Activated T-cell treated with anti-CD3 and anti-CD28 coated beads, Interleukin-2, amount 50 U/mL, for 72 hours (primary cell): ENCODE data around the gene JAKMIP3. TPM values are rescaled to one million over a fixed set of nuclear protein-coding genes. Genes with fewer than 3 reads are reported as not detected.

ENCODE experiments used
- ATAC-seq, 2 donors: fragments of 150-1000 bp; cut with Tn5 transposase; replicated peaks in 1 of 2; 2 replicates each; pipeline ENCODE4 v1.10.0; 2021; ENCODE audit warnings: moderate library complexity in 2 of 2, mild to moderate bottlenecking in 1 of 2
- DNase-seq, 2 donors: peaks; one replicate each; pipeline ENCODE4 v3.0.0; 2021 to 2022; ENCODE audit warnings: mixed read lengths in 1 of 2
- H3K27ac Mint-ChIP-seq: one replicate; pipeline ENCODE4 v1.8.0; 2022; ENCODE audit warnings: mild to moderate bottlenecking, moderate library complexity, mixed read lengths
- H3K27me3 Mint-ChIP-seq: one replicate; pipeline ENCODE4 v1.8.0; 2022; ENCODE audit warnings: low read depth, mixed read lengths
- H3K36me3 Mint-ChIP-seq, 2 donors: one replicate each; pipeline ENCODE4 v1.8.0; 2022; ENCODE audit warnings: mixed read lengths in 2 of 2, mild to moderate bottlenecking in 1 of 2; ENCODE audit not compliant: insufficient read depth in 2 of 2
- H3K4me1 Mint-ChIP-seq: one replicate; pipeline ENCODE4 v1.8.0; 2022; ENCODE audit warnings: low read depth, mixed read lengths
- H3K4me3 Mint-ChIP-seq, 2 donors: one replicate each; pipeline ENCODE4 v1.8.0; 2022; ENCODE audit warnings: mild to moderate bottlenecking in 2 of 2, mixed read lengths in 2 of 2, moderate library complexity in 2 of 2
- H3K9me3 Mint-ChIP-seq, 2 donors: one replicate each; pipeline ENCODE4 v1.8.0; 2022; ENCODE audit warnings: mixed read lengths in 2 of 2
- total RNA-seq, 2 donors: library from RNA; stranded (reverse); gene quantifications; one replicate each; pipeline ENCODE4 v1.2.3, GENCODE V29; 2022

The JAKMIP3 gene
- total RNA-seq, 2 donors from 2014 or later = 2.7 to 6.6 TPM

DNA sequence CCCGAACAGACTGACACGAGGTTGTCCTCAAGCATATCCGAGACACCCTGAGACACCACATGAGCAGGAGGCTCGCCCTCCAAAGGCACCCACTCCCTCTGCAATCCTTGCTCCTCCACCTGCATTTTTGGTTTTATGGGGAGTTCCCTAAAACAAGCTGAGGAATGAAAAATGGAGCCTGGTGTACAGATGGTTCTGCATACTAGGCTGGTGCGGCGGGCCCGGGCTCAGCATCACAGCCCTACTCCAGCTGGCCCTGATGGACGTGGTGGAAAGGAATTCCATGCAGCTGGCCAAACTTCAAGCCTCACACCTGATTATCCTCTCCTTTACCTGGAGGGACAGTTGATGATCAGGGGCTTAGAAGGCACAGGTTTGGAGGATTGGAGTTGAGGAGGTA is 30.3 kb upstream of the JAKMIP3 start:
- Mint-ChIP-seq H3K4me1 (peaks cover 6% of the 10 kb centered on the region), H3K27ac (no peak overlapping the region), H3K27me3 (peaks cover 51% of the 10 kb centered on the region), H3K4me3 (peak overlapping the region in 1 of 2 donors; percentile 29), H3K36me3 (no peaks in the 10 kb centered on the region), H3K9me3 (no peaks in the 10 kb centered on the region)
- DNase-seq (no peak), ATAC-seq (no peak)

DNA sequence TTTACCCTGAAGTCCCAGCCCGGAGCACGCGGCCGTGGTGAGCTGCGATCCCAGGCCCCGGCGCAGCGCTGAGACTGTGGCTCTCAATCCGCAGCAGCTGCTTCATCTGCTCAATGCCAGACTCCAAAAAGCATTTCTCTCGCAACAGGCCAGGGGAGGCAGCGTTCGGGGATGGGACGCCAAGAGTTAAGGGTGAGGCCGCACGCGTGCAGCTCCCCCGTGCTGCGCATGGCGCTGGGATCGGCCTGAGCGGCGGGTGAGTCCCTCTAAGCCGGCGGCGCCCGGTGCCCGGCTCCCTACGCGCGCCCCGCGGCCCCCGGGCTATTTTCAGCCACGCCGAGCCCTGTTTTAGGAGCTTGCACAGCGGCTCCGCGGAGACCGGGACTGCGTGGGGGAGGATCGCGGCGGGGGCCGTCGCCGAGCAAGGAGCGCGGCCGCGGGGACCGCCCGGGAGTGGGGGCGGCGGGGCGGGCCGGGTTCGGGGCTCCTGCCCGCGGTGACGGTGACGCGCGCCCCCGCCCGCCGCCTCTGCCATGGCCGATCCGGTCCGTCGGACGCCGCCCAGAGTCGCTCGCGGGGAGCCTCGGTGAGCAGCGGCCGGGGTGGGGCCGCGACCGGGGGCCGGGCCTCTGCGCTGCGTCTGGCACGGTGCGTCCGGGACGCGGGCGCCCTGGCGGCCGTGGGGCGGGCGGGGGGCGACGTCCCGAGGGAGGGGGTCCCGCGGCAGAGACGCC is 29.4 kb upstream of the JAKMIP3 start:
- no peaks in the 10 kb centered on the region for H3K9me3 Mint-ChIP-seq
- H3K4me3 Mint-ChIP-seq = peak overlapping the region; percentile 34 to 47
- peaks cover 44% of the 10 kb centered on the region for H3K27me3 Mint-ChIP-seq
- no peaks in the 10 kb centered on the region for H3K36me3 Mint-ChIP-seq
- H3K4me1 Mint-ChIP-seq = peaks cover 6% of the 10 kb centered on the region
- DNase-seq (peak in 1 of 2 donors; percentile 14), ATAC-seq (peak; percentile 45 to 46)
- H3K27ac Mint-ChIP-seq = no peak overlapping the region

DNA sequence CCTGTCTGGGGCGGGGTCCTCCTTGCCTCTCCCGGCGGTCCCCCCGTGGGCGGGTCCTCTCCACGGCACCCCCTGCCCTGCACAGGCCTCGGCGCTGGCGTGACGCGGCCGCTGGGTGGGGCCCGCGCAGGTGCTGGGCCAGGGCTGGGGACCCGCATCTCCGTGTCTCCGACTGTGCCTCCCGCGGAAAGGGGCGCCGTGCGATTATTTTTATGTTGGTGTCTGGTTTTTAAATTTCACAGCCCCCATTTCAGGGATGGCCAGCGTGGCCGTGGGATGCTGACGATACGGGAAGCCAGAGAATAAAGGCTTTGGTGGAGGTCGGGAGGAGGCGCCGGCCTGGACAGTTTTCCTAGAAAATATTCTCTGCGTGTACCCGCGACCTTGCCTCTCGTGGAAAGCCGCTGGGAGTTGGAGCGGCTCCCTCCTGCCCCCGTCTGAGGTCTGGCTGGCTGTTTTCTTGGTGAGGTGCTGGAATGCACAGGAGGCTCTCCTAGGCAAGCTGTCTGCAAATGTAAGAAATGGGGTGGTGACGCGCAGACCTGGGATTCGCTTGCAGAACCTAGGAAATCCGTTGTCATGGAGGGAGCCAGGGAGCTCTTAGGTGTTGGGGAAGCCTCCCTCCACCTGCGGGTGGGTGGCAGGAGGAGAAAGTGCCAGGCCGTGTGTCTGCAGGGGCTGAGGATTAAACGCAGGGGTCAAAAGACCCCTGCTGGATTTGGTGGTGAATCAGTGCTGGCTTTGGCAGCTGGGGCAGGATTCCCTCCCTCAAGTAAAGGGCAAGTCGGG is 28.7 kb upstream of the JAKMIP3 start:
- H3K4me3 Mint-ChIP-seq = peak overlapping the region; percentile 77

DNA sequence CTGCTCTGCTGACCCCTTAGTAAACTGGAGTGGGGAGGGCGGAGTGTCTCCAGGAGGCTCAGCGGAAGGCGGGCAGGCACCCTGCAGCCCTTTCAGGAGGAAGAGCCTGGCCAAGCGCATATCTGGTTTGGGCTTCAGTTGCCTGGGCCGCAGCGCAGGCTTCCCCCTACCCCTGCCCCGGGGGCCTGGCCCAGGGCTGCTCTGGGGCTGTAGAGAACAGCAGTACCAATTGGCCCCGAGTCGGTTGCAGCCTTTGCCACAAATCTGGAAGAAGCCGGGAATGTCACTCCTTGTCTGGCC is 28.1 kb upstream of the JAKMIP3 start:
- H3K27me3 Mint-ChIP-seq = peaks cover 57% of the 10 kb centered on the region
- H3K36me3 Mint-ChIP-seq = no peaks in the 10 kb centered on the region
- H3K27ac Mint-ChIP-seq = no peak overlapping the region

More for the DNA sequence above, 28.7 kb upstream of the JAKMIP3 start:
- ATAC-seq (peak; percentile 37 to 45), DNase-seq (peak; percentile 9 to 12)
- H3K9me3 Mint-ChIP-seq = no peaks in the 10 kb centered on the region
- no peak overlapping the region for H3K27ac Mint-ChIP-seq
- peaks cover 51% of the 10 kb centered on the region for H3K27me3 Mint-ChIP-seq
- H3K36me3 Mint-ChIP-seq = no peaks in the 10 kb centered on the region
- H3K4me1 Mint-ChIP-seq = peaks cover 6% of the 10 kb centered on the region

DNA sequence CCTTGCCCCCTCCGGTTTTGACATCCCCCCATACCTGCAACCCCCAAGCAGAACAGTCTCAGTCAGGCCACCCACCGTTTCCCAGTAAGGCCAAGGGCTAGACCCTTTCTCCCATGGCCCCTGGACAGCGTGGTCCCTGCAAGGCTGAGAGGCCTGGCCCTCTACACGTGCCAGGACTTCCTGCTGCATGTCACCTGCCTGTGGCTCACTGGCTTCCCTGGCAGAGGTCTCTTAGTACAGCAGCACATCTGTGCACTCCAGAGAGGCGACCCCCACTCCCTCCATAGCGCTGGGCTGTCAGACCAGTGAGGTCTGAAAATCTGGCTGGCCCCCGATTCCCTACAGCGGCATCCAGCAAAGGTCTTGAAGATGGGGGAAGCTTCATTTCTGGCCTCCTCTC is 26.4 kb upstream of the JAKMIP3 start:
- Mint-ChIP-seq H3K36me3 (no peaks in the 10 kb centered on the region), H3K4me3 (no peak overlapping the region), H3K9me3 (no peaks in the 10 kb centered on the region), H3K27me3 (peaks cover 49% of the 10 kb centered on the region), H3K27ac (no peak overlapping the region), H3K4me1 (peaks cover 6% of the 10 kb centered on the region)
- DNase-seq = no peak
- ATAC-seq = no peak

More for the DNA sequence above, 28.1 kb upstream of the JAKMIP3 start:
- peak overlapping the region in 1 of 2 donors; percentile 77 for H3K4me3 Mint-ChIP-seq
- no peaks in the 10 kb centered on the region for H3K9me3 Mint-ChIP-seq
- no peak for ATAC-seq
- DNase-seq = no peak
- H3K4me1 Mint-ChIP-seq = peaks cover 6% of the 10 kb centered on the region

DNA sequence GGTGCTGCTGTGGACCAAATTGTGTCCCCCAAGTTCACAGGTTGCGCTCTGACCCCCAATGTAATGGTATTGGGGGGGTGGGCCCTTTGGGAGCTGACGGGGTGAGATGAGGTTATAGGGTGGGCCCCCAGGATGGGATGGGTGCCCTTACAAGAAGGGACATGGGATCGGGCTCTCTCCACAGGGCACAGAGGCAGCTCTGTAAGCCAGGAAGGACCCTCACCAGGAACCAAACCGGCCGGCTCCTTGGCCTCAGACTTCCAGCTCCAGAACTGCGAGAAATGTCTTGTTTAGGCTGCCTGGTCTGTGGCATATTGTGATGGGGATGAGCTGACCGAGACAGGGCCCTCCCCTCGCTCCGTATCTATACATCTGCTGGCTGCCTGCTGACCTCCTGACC is 25.7 kb upstream of the JAKMIP3 start:
- Mint-ChIP-seq H3K4me3 (no peak overlapping the region), H3K4me1 (peaks cover 6% of the 10 kb centered on the region), H3K27ac (no peak overlapping the region), H3K36me3 (no peaks in the 10 kb centered on the region), H3K9me3 (no peaks in the 10 kb centered on the region), H3K27me3 (peaks cover 43% of the 10 kb centered on the region)
- DNase-seq (no peak), ATAC-seq (no peak)

DNA sequence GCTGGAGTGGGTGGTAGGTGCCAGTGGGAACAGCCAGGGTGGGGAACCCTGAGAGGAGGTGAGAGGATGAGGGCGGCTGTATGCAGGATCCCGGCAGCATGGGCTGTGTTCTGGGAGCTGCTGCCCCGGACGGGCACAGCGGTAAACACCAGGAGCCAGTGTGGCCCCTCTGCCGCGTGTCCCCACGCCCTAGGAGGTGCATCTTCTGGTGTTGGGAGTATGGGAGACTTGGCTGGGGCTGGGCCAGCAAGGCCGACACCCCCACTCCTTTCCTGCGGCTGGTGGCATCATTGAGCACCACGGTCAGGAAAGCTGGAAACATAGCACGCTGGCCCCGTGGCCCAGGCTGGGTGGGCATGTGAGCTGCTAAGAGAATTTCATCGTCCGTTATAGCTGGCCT is 24.4 kb upstream of the JAKMIP3 start:
- no peak overlapping the region for H3K4me3 Mint-ChIP-seq
- no peak overlapping the region for H3K27ac Mint-ChIP-seq
- no peaks in the 10 kb centered on the region for H3K9me3 Mint-ChIP-seq
- peaks cover 36% of the 10 kb centered on the region for H3K27me3 Mint-ChIP-seq
- peaks cover 6% of the 10 kb centered on the region for H3K4me1 Mint-ChIP-seq
- no peaks in the 10 kb centered on the region for H3K36me3 Mint-ChIP-seq
- ATAC-seq (no peak), DNase-seq (no peak)

DNA sequence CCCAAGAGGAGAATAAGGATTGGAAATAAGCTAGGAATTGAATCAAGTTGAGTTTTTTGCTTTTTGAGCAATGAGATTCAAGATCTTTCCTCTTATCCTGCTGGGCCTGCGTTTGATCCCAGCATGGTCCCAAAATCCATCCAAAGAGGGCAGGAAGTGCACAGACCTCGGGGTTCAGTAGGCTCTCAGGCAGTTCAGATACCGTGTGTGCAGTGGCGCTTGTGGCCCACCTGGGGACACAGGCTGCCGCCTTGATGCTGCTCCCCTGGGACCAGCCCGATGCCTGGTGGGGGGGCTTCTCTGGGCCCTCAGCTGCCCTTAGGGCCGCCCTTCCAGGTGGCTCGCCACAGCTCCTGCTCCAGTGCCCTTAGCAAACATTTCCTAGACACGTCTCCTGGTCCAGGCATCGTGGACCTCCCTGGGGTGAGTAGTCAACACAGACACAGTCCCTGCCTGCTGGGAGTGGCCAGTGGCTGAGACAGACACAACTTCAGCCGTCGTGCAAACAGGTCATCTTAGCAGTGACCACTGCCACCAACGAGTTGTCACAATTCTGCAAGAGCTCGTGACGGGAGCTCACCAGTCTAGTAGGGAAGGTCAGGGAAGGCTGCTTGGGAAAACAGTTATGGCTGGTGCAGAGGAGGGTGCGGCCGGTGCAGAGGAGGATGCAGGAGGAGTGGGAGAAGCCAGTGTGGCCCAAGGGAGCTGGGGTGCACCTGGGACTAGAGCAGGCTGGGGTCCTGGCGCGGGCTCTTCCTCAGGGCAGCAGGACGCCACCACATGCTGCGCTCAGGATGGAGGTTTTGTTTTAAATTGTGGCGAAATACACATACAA is 21.7 kb upstream of the JAKMIP3 start:
- peaks cover 20% of the 10 kb centered on the region for H3K27me3 Mint-ChIP-seq
- H3K4me1 Mint-ChIP-seq = no peaks in the 10 kb centered on the region
- no peak overlapping the region for H3K27ac Mint-ChIP-seq
- no peaks in the 10 kb centered on the region for H3K36me3 Mint-ChIP-seq
- H3K9me3 Mint-ChIP-seq = no peaks in the 10 kb centered on the region
- no peak for DNase-seq
- no peak overlapping the region for H3K4me3 Mint-ChIP-seq
- ATAC-seq = no peak

DNA sequence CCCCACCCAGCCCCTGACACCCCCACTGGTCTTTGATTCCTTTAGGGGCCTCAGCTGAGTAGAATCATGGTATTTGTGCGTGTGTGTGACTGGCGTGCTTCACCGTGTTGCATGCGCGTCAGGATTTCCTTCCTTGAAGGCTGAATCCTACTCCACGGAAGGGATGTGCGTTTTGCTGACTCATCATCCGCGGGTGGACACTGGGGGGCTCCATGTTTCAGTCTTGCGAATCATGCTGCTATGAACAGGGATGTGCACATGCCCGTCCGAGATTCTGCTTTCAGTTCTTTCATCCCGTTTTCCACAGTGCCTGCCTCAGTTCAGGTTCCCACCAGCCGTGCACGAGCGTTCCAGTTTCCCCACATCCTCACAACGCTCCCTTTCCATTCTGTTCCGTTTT is 20.9 kb upstream of the JAKMIP3 start:
- Mint-ChIP-seq H3K27ac (no peak overlapping the region), H3K9me3 (no peaks in the 10 kb centered on the region), H3K4me3 (no peak overlapping the region), H3K27me3 (peaks cover 27% of the 10 kb centered on the region), H3K4me1 (no peaks in the 10 kb centered on the region), H3K36me3 (no peaks in the 10 kb centered on the region)
- ATAC-seq (no peak), DNase-seq (no peak)

DNA sequence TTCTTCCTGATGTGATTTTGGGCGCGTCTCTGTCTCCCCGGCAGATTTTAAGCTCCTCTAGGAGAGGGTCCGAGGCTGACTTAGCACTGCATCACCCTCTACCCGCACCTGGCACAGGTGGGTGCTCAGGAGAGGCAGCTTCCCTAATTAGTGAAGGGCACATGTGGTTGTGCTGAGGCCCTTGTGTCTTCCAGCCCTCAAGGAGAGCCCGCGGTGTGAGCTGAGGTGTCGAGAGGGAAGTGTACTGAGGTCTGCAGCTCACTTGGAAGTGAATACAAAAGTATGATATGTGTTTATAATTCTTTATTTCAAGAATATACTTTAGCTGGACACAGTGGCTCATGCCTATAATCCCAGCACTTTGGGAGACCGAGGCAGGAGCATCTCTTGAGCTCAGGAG is 20.4 kb upstream of the JAKMIP3 start:
- ATAC-seq (no peak), DNase-seq (no peak)
- Mint-ChIP-seq H3K4me3 (no peak overlapping the region), H3K9me3 (peaks cover 0 to 3% of the 10 kb centered on the region in 2 donors), H3K4me1 (no peaks in the 10 kb centered on the region), H3K36me3 (no peaks in the 10 kb centered on the region), H3K27me3 (peaks cover 31% of the 10 kb centered on the region), H3K27ac (no peak overlapping the region)

DNA sequence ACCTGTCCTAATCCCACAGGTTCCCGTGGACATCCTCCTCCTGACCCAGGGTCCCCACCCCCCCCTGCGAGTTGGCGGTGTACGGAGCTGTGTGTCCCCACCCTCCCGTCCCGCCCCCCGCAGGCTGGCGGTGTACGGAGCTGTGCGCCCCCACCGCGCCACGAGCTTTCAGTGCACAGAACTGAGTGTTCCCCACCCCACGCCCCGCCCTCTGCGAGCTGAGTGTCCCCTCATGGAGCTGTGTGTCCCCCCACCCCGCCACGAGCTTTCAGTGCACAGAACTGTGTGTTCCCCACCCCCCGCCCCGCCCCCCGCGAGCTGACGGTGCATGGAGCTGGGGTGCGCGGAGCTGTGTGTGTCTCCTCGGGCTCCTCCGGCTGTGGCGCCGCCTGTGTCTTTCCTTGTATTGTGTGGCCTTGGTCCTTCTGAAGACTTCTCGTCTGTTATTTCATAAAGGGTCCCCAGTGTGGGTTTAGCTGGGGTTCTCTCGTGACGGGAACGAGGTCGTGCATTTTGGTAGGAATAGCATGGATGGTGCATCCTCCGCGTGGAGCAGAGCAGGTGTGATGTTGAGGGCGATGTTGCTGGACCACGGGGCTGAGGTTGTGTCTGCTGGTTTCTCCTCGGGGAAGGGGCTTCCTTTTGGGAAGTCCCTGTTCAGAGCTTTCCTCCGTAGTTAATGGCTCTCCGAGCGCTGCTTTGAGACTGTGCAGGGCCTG is 18.0 kb upstream of the JAKMIP3 start:
- ATAC-seq (no peak), DNase-seq (no peak)
- H3K36me3 Mint-ChIP-seq = peaks cover 4 to 9% of the 10 kb centered on the region in 2 donors
- peaks cover 23% of the 10 kb centered on the region for H3K27me3 Mint-ChIP-seq
- H3K4me1 Mint-ChIP-seq = no peaks in the 10 kb centered on the region
- H3K9me3 Mint-ChIP-seq = peaks cover 3 to 4% of the 10 kb centered on the region in 2 donors
- no peak overlapping the region for H3K4me3 Mint-ChIP-seq
- no peak overlapping the region for H3K27ac Mint-ChIP-seq

DNA sequence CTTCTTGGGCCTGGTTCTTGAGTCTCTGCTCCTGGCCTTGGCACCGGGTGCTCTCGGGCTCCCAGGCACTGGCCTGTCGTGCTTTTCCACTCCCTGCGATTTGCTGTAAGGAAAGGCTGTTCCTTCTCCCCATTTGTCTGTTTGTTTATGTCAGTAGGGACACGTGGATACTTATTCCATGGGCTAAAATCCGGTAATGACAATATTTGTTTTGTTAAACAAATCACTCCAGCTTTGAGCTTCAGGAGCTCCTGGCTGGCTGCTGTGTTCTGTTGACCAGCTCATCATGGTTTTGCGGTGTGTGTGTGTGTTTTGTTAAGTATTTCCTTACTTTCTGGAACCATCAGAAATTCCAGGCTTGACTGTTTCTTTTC is 17.5 kb upstream of the JAKMIP3 start:
- H3K27ac Mint-ChIP-seq = no peak overlapping the region
- H3K36me3 Mint-ChIP-seq = peaks cover 4 to 14% of the 10 kb centered on the region in 2 donors
- no peaks in the 10 kb centered on the region for H3K4me1 Mint-ChIP-seq
- peaks cover 23% of the 10 kb centered on the region for H3K27me3 Mint-ChIP-seq
- DNase-seq = no peak
- peaks cover 3 to 4% of the 10 kb centered on the region in 2 donors for H3K9me3 Mint-ChIP-seq
- no peak for ATAC-seq
- no peak overlapping the region for H3K4me3 Mint-ChIP-seq
